Measurements from ENCODE around the gene MPPED2.

Gene MPPED2

DNA sequence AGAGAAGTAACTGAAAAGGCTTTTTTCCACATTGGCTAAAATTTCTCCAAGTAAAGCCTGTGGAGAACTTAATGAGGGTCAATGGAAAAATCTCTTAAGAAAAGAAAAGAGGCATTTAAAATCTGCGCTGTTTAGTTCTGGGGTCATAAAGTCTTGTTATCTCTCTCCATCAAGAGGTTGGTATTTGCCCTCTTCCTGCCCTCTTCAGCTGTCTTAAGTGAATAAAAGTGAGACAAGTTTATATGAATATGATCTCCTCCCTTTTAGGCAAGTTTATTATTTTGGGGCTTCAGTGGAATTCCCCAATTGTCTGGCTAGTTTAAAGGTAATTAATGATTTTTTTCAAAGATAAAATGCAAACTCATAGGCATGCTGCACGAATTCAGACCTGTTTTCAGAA, 173.6 kb downstream of the MPPED2 start:
- in situ Hi-C loops (cut with MboI; ENCODE audit: low pct_unique_long_range_greater_than_20kb, low sequenced_read_pairs, unreplicated experiment) = no loop called here
- TF ChIP-seq, protein P1, sequence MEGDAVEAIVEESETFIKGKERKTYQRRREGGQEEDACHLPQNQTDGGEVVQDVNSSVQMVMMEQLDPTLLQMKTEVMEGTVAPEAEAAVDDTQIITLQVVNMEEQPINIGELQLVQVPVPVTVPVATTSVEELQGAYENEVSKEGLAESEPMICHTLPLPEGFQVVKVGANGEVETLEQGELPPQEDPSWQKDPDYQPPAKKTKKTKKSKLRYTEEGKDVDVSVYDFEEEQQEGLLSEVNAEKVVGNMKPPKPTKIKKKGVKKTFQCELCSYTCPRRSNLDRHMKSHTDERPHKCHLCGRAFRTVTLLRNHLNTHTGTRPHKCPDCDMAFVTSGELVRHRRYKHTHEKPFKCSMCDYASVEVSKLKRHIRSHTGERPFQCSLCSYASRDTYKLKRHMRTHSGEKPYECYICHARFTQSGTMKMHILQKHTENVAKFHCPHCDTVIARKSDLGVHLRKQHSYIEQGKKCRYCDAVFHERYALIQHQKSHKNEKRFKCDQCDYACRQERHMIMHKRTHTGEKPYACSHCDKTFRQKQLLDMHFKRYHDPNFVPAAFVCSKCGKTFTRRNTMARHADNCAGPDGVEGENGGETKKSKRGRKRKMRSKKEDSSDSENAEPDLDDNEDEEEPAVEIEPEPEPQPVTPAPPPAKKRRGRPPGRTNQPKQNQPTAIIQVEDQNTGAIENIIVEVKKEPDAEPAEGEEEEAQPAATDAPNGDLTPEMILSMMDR (IDR thresholded peaks at IDR 0.05; ENCODE audit: extremely low read depth, insufficient read depth, missing control alignments) = no peak

DNA sequence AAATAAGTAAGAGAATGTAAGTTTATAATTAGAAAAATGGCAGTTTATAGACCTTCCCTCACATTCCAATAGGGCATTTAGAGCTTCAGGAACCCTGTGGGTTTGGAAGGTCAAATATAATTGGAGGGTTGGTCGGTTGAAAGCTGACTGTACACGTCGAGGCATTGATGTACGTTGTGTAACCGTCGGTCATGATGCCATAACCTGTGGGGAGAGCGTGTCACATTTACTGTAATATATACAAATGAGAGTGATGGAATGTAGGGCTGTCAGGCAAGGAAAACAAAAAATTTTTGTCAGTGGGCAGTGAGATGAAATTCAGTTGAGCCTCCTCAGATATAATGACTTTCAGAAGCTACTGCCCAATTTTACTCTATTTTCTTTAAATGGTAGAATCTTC, 174.8 kb downstream of the MPPED2 start:
- TF ChIP-seq, protein P1 (IDR thresholded peaks at IDR 0.05; ENCODE audit: extremely low read depth, insufficient read depth, missing control alignments) = no peak
- in situ Hi-C loops (cut with MboI; ENCODE audit: low pct_unique_long_range_greater_than_20kb, low sequenced_read_pairs, unreplicated experiment) = no loop called here
- DNase-seq (ENCODE audit: low spot score) = no peak

More for the DNA sequence above, 173.6 kb downstream of the MPPED2 start:
- no peak for DNase-seq (ENCODE audit: low spot score)

DNA sequence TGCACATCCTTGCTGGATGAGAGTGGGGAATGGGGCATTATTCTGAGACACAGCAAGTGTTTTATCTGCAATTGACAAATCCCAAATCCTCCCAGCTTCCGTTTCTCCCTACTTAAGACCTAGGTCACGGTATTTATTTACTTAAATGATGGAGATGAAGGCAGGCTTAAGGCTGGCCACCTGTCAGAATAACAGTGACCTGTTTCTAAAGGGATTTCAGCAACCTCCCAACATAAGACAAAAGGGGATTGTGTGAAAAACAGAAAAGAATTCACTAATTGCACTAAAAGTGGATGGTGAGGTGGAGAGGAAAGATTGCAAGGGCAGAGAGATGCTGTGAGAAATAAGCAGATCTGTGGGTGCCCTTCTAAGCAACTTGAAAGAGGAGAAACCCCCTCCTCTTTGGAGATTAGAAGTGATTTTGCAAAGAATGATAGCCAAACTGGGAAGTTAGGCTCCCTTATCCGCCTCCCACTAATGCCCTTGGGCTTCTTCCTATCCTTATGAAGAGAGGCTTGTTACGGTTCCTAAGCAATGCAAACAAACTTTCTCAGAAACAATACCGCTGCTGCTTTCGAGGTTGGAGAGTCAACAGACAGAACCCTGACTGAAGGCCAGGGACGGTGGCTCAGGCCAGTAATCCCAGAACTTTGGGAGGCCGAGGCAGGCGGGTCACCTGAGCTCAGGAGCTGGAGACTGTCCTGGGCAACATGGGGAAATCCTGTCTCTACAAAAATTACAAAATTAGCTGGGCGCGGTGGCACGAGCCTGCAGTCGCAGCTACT, 179.0 kb downstream of the MPPED2 start:
- TF ChIP-seq, protein P1 (IDR thresholded peaks at IDR 0.05; ENCODE audit: extremely low read depth, insufficient read depth, missing control alignments) = no peak
- in situ Hi-C loops (cut with MboI; ENCODE audit: low pct_unique_long_range_greater_than_20kb, low sequenced_read_pairs, unreplicated experiment) = no loop called here
- no peak for DNase-seq (ENCODE audit: low spot score)

DNA sequence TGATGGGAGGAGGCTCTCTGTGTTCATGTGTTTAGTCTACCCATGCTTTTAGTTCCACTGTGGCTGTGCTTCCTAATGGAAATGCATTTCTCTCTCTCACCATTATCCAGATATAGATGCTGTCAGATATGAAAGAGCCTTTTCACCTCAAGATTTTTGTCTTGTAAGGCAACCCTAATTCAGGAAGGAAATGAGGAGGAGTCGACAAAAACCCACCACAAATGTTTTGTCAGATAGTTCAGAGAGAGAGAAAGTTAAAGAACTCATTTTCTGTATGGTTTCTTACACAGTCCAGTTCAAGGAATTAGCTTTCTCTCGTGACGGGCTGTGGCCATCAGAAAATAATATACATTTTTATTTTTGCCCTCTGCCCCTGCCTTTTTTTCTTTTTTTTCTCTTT, 180.8 kb downstream of the MPPED2 start:
- no peak for DNase-seq (ENCODE audit: low spot score)
- in situ Hi-C loops (cut with MboI; ENCODE audit: low pct_unique_long_range_greater_than_20kb, low sequenced_read_pairs, unreplicated experiment) = no loop called here
- TF ChIP-seq, protein P1 (IDR thresholded peaks at IDR 0.05; ENCODE audit: extremely low read depth, insufficient read depth, missing control alignments) = no peak

DNA sequence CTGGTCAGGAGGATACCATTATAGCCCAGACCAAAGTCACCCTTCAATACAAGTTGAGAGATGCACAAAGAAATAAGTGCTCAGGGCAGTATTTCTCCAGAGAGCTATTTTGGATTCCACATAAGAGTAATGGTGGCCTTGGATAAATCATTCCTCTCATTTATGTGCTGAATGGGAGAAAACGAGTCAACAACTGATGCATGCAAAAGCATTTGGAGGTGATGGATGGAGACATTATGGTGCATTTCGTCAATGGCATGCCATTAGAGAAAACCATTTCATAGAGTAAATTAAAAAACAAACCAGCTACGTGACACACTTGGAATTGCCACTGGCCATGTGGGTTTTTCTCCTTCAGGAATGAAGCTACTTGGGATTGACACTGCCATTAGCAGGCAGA, 182.0 kb downstream of the MPPED2 start:
- TF ChIP-seq, protein P1 (IDR thresholded peaks at IDR 0.05; ENCODE audit: extremely low read depth, insufficient read depth, missing control alignments) = no peak
- in situ Hi-C loops (cut with MboI; ENCODE audit: low pct_unique_long_range_greater_than_20kb, low sequenced_read_pairs, unreplicated experiment) = no loop called here
- no peak for DNase-seq (ENCODE audit: low spot score)

DNA sequence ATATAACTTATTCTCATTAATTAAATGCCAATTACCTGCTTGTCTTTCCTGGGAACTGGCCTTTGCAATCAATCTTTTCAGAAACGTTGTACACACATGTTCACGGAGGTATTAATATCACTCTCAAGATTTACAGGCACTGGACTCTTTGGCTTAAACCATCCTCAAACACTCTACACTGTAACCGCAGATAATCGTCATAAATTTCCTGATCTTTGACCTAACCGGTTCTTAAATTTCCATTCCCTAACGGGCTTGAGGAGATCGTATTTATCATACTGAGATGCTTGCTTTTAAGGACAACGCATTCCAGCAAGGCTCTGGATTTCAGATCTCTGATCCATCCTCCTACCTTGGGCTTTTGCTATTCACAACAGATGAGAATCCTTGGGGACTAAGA, 190.4 kb downstream of the MPPED2 start:
- TF ChIP-seq, protein P1 (IDR thresholded peaks at IDR 0.05; ENCODE audit: extremely low read depth, insufficient read depth, missing control alignments) = no peak
- in situ Hi-C loops (cut with MboI; ENCODE audit: low pct_unique_long_range_greater_than_20kb, low sequenced_read_pairs, unreplicated experiment) = no loop called here
- no peak for DNase-seq (ENCODE audit: low spot score)

Measured in GM13977 (cell line).